Mucosa of rectum (tissue), 2 donors: ENCODE measurements around the gene UBR4.
A peak's percentile ranks its signal among the peaks of the same experiment; 100 is the strongest.

Experiments
- H3K27ac ChIP-seq, 2 donors: one replicate each; pipeline ENCODE4 v1.7.0; 2013; ENCODE audit warnings: inconsistent platforms in 2 of 2, low read depth in 2 of 2, low read length in 2 of 2
- H3K27me3 ChIP-seq, 2 donors: one replicate each; pipeline ENCODE4 v1.7.0; 2013; ENCODE audit warnings: low read length in 2 of 2; ENCODE audit not compliant: control insufficient read depth in 2 of 2, insufficient read depth in 2 of 2
- H3K36me3 ChIP-seq, 2 donors: one replicate each; pipeline ENCODE4 v1.7.0; 2013; ENCODE audit warnings: low read length in 2 of 2; ENCODE audit not compliant: control insufficient read depth in 2 of 2, insufficient read depth in 2 of 2
- H3K4me1 ChIP-seq, 2 donors: one replicate each; pipeline ENCODE4 v1.7.0; 2013; ENCODE audit warnings: low read length in 2 of 2, mild to moderate bottlenecking in 1 of 2; ENCODE audit not compliant: control insufficient read depth in 2 of 2, insufficient read depth in 2 of 2
- H3K4me3 ChIP-seq, 2 donors: one replicate each; pipeline ENCODE4 v1.7.0; 2013; ENCODE audit warnings: low read length in 2 of 2
- H3K9ac ChIP-seq, 2 donors: one replicate each; pipeline ENCODE4 v1.7.0; 2013; ENCODE audit warnings: low read length in 2 of 2, low read depth in 1 of 2, mild to moderate bottlenecking in 1 of 2
- H3K9me3 ChIP-seq, 2 donors: one replicate each; pipeline ENCODE4 v1.7.0; 2013; ENCODE audit warnings: low read length in 2 of 2; ENCODE audit not compliant: control insufficient read depth in 2 of 2
- donor health status: healthy.
- donor health status: Normal muscosa, but diverticular disease.

Gene UBR4

GRCh38 chr1:19133360-19133759, 76.7 kb downstream of the UBR4 start:
- Histone ChIP-seq H3K9ac (no peak overlapping the region), H3K36me3 (peaks cover 40 to 60% of the 10 kb centered on the region in 2 donors), H3K4me1 (peaks cover 8 to 14% of the 10 kb centered on the region in 2 donors), H3K27me3 (no peaks in the 10 kb centered on the region), H3K27ac (no peak overlapping the region), H3K9me3 (peaks cover 0 to 3% of the 10 kb centered on the region in 2 donors), H3K4me3 (no peak overlapping the region)

GRCh38 chr1:19130468-19130867, 79.6 kb downstream of the UBR4 start:
- peak overlapping the region in 1 of 2 donors; percentile 57 for H3K27ac ChIP-seq
- H3K36me3 ChIP-seq: peaks cover 54 to 62% of the 10 kb centered on the region in 2 donors
- no peak overlapping the region for H3K9ac ChIP-seq

GRCh38 chr1:19128968-19129514, 81.0 kb downstream of the UBR4 start:
- Histone ChIP-seq H3K27me3 (no peaks in the 10 kb centered on the region), H3K36me3 (peaks cover 55 to 69% of the 10 kb centered on the region in 2 donors), H3K4me3 (no peak overlapping the region), H3K4me1 (peaks cover 8 to 14% of the 10 kb centered on the region in 2 donors), H3K27ac (peak overlapping the region; percentile 46 to 53), H3K9ac (no peak overlapping the region), H3K9me3 (peaks cover 0 to 3% of the 10 kb centered on the region in 2 donors)

More at GRCh38 chr1:19130468-19130867, 79.6 kb downstream of the UBR4 start:
- Histone ChIP-seq H3K9me3 (peaks cover 0 to 3% of the 10 kb centered on the region in 2 donors), H3K27me3 (no peaks in the 10 kb centered on the region), H3K4me1 (peaks cover 8 to 14% of the 10 kb centered on the region in 2 donors), H3K4me3 (no peak overlapping the region)

- peaks cover 87 to 95% of the 10 kb centered on the region in 2 donors for H3K36me3 ChIP-seq
- H3K4me3 ChIP-seq: no peak overlapping the region
- no peak overlapping the region for H3K27ac ChIP-seq
- H3K4me1 ChIP-seq: peaks cover 29 to 36% of the 10 kb centered on the region in 2 donors
- no peaks in the 10 kb centered on the region for H3K9me3 ChIP-seq
- no peak overlapping the region for H3K9ac ChIP-seq
- H3K27me3 ChIP-seq: no peaks in the 10 kb centered on the region
Measured at GRCh38 chr1:19124273-19124672, 85.8 kb downstream of the UBR4 start.

- Histone ChIP-seq H3K4me3 (no peak overlapping the region), H3K9me3 (no peaks in the 10 kb centered on the region), H3K36me3 (peaks cover 88 to 95% of the 10 kb centered on the region in 2 donors), H3K9ac (peak overlapping the region in 1 of 2 donors; percentile 14), H3K4me1 (peaks cover 25 to 35% of the 10 kb centered on the region in 2 donors), H3K27me3 (no peaks in the 10 kb centered on the region), H3K27ac (peak overlapping the region; percentile 21 to 67)
Measured at GRCh38 chr1:19123837-19124236, 86.2 kb downstream of the UBR4 start.

GRCh38 chr1:19122668-19123067, 87.4 kb downstream of the UBR4 start:
- Histone ChIP-seq H3K9ac (peak overlapping the region in 1 of 2 donors; percentile 11), H3K36me3 (peaks cover 86 to 93% of the 10 kb centered on the region in 2 donors), H3K27me3 (no peaks in the 10 kb centered on the region), H3K4me3 (no peak overlapping the region), H3K27ac (peak overlapping the region; percentile 84 to 92), H3K4me1 (peaks cover 23 to 35% of the 10 kb centered on the region in 2 donors), H3K9me3 (no peaks in the 10 kb centered on the region)

- H3K27me3 ChIP-seq: no peaks in the 10 kb centered on the region
- no peaks in the 10 kb centered on the region for H3K9me3 ChIP-seq
- peak overlapping the region in 1 of 2 donors; percentile 4 for H3K4me3 ChIP-seq
- peak overlapping the region; percentile 3 to 64 for H3K9ac ChIP-seq
- peaks cover 85 to 93% of the 10 kb centered on the region in 2 donors for H3K36me3 ChIP-seq
- H3K27ac ChIP-seq: peak overlapping the region; percentile 84 to 92
- peaks cover 23 to 35% of the 10 kb centered on the region in 2 donors for H3K4me1 ChIP-seq
Measured at GRCh38 chr1:19121192-19121591, 88.9 kb downstream of the UBR4 start.

GRCh38 chr1:19120070-19120469, 90.0 kb downstream of the UBR4 start:
- H3K4me1 ChIP-seq: peaks cover 23 to 35% of the 10 kb centered on the region in 2 donors
- no peaks in the 10 kb centered on the region for H3K27me3 ChIP-seq
- no peak overlapping the region for H3K27ac ChIP-seq
- peaks cover 85 to 92% of the 10 kb centered on the region in 2 donors for H3K36me3 ChIP-seq
- no peaks in the 10 kb centered on the region for H3K9me3 ChIP-seq
- no peak overlapping the region for H3K9ac ChIP-seq
- H3K4me3 ChIP-seq: no peak overlapping the region

GRCh38 chr1:19115082-19115808, 94.8 kb downstream of the UBR4 start:
- Histone ChIP-seq H3K36me3 (peaks cover 94% of the 10 kb centered on the region in 2 donors), H3K9ac (no peak overlapping the region), H3K27ac (no peak overlapping the region), H3K4me1 (peaks cover 0 to under 1% of the 10 kb centered on the region in 2 donors), H3K27me3 (no peaks in the 10 kb centered on the region), H3K9me3 (no peaks in the 10 kb centered on the region), H3K4me3 (no peak overlapping the region)

GRCh38 chr1:19113697-19114092, 96.4 kb downstream of the UBR4 start:
- H3K36me3 ChIP-seq: peaks cover 94 to 95% of the 10 kb centered on the region in 2 donors
- no peak overlapping the region for H3K27ac ChIP-seq
- H3K9ac ChIP-seq: no peak overlapping the region
- no peaks in the 10 kb centered on the region for H3K9me3 ChIP-seq
- H3K27me3 ChIP-seq: no peaks in the 10 kb centered on the region
- no peak overlapping the region for H3K4me3 ChIP-seq
- no peaks in the 10 kb centered on the region for H3K4me1 ChIP-seq
